HG02943 (cell line): ENCODE measurements around the gene IL1B.
A peak's percentile ranks its signal among the peaks of the same experiment; 100 is the strongest.

Source experiments
- ATAC-seq: cut with Tn5 transposase; IDR thresholded peaks from one replicate; pipeline ENCODE4 v1.9.1; 2021; ENCODE audit warnings: mild to moderate bottlenecking, low read depth, moderate library complexity; ENCODE audit not compliant: unreplicated experiment

Gene IL1B

DNA sequence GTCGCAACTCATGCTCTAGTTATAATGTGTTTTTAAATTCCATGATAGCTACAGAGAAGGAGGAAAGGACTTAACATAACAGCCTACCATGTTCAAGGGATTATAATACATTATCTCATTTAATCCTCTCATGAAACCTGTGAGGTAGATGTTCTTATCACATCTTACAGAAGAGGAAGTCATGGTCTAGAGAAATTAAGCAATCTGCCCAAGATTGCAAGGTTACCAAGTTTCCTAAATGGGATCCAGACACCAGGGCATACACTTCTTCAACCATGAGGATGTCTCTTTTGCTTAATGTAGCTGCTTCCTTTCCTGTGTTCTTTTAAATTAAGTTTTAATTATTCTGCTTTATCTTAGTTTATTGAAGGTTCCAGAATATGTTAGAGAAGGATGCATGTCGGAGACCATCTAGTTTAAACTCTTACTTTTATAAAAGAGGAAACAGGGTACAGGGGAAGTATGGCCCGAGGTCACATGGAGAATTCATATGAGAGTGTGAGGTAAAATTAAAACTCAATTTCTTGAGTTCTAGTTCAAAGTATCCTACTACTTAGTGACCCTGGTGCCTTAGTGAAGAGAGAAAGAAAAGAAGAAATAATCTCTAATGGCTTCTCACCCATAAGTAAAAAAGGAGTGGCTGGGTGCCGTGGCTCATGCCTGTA is 48.7 kb downstream of the IL1B start:
- ATAC-seq, result no peak

GRCh38 chr2:112787294-112787693 is 49.3 kb downstream of the IL1B start:
- no peak for ATAC-seq

DNA sequence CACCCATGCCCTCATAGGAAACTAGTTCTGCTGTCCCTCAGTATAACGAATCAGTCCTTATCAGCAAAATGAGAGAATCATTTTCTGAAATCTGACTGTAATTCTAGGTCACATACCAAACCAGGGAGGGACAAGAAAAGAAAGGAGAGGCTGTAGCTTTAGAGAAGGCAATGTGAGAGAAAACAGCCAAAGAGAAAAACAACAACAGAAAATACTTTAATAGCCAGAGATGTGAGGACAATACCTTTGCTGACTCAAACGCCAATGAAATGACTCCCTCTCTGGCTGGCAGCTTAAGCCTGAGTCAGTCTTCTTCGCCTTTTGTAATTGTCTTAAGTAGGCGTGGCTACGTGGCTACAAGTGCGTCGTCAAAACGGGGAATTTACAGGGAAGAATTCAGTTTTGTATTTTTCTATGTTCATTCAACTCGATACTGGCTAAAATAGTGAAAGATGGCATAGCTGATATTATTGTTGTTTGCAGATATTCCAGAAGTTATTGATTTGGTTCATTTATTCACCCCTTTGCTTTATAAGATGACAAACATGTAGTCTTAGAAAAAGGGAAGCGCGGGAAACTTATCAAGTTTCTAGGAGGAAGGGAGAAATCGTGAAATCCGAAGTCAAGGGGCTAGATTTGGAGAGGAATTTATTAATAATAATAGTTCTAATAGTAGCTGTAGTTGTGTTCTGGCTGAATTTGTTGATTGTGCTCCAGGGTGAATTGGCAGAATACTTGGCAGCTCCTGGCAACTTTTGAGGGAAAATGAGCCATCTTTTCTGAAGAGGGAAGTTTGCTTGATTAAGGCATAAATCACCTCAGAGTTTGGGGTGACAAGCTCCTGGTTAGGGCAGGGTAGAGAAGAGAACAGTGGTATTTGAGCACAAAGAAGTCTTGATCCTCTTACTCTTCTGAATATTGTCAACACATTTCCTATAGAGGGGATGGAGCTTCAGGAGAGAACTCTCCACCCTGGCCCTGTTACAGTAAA is 52.1 kb downstream of the IL1B start, which contains the start of gene IL1A:
Gene IL1A, minus strand, starts transcription at position 295 of the 991 bp plus-strand sequence. CDS start 723 bp downstream, outside the sequence.
- no peak for ATAC-seq

DNA sequence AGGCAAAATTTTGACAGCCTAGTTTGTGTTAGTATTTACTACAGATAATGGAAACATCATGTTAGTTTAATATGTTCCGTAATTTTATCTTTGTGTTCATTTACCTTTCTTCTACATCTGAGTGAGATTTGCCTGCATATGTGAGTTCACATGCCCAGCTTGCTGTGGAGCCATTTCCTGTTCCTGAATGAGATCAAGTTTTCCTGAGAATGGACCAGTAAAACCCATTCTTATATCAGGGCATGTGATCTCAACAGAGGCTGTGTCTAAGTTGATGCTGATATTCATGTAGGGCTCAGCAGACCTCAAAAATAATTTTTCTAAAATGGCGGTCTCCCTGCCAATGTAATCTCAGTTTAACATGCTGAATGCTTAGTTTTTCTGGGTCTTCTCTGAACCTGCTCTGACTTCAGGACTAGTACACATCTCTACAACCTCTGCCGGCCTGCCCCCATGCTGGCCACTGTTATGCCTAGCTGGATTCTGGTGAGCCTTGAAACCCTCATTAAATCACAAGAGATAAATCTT is 53.3 kb downstream of the IL1B start:
- no peak for ATAC-seq

DNA sequence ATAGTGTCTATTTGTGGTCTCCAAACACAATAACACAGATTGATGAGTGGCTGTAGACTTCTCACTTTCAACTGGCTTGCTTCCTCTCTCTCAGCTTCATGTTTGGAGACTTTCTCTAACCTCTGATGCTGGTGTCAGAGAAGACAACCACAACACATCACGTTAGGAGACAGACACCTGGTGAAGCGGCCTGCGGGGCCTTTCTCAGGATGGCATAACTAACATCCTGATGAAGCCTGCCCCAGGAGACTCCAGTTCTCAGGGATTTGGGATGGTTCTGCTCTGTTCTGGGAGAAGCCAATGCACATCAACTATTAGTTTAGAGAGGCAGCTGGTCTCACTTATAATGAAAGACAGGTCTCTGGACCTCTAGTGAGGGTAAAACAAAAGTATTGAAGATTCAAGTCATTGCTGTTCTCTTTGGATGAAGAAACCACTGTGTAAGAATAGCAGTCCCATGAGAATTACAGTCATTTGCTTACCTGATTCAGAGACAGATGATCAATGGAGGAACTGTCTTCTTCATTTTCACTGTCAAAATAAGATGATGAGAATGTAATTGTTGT is 54.3 kb downstream of the IL1B start:
- ATAC-seq, result peak; percentile 78
